IMR-90 (cell line): ENCODE data around the gene CHD9. TPM values are rescaled to one million over a fixed set of nuclear protein-coding genes. Genes with fewer than 3 reads are reported as not detected.

ENCODE experiments used
- ATAC-seq: fragments of 200-7000 bp; cut with Tn5 transposase; 2 replicates; pipeline ENCODE4 v1.9.1; 2020; ENCODE audit warnings: low read depth, mild to moderate bottlenecking, moderate library complexity
- BruUV-seq: library from RNA; stranded (reverse); fragments of 400-500 nt; replicated peaks from 2 replicates; lab custom pipeline; 2021; lab: Mats Ljungman, UMichigan
- CTCF ChIA-PET: fragments of 300-600 bp; formaldehyde crosslinking; extraction: SDS; loops from one replicate; lab custom pipeline; 2021; ENCODE audit warnings: antibody characterized with exemption; lab: Yijun Ruan, JAX
- POLR2A ChIA-PET: fragments of 300-600 bp; sonication (Branson Sonifier 250); formaldehyde crosslinking; loops from one replicate; lab custom pipeline; 2022; ENCODE audit warnings: antibody characterized with exemption; ENCODE audit not compliant: unreplicated experiment; lab: Charles Lee
- DNase-seq: peaks from one replicate; pipeline ENCODE4 v3.0.0; 2013
- H2AFZ ChIP-seq: replicated peaks from 2 replicates; pipeline ENCODE3; 2013; ENCODE audit warnings: low read length, mild to moderate bottlenecking; ENCODE audit not compliant: poor library complexity
- H2AK5ac ChIP-seq: 2 replicates; pipeline ENCODE4 v1.6.1; 2013; ENCODE audit warnings: low read depth, low read length, inconsistent platforms
- H2AK9ac ChIP-seq: replicated peaks from 2 replicates; pipeline ENCODE3; 2013; ENCODE audit warnings: mild to moderate bottlenecking, low read depth, low read length, moderate library complexity; ENCODE audit not compliant: poor library complexity
- H2BK120ac ChIP-seq: 2 replicates; pipeline ENCODE4 v1.6.1; 2013; ENCODE audit warnings: low read depth, low read length, inconsistent platforms
- H2BK15ac ChIP-seq: 3 replicates; pipeline ENCODE4 v1.6.1; 2013; ENCODE audit warnings: low read depth, low read length, inconsistent platforms
- H2BK20ac ChIP-seq: 2 replicates; pipeline ENCODE4 v1.6.1; 2013; ENCODE audit warnings: low read depth, mild to moderate bottlenecking, inconsistent platforms, low read length, moderate library complexity
- H2BK5ac ChIP-seq: 2 replicates; pipeline ENCODE4 v1.6.1; 2013; ENCODE audit warnings: mild to moderate bottlenecking, low read depth, low read length, inconsistent platforms; ENCODE audit not compliant: poor library complexity, severe bottlenecking
- H3K14ac ChIP-seq: replicated peaks from 2 replicates; pipeline ENCODE4 v1.6.1; 2013; ENCODE audit warnings: low read depth, low read length, inconsistent platforms
- H3K18ac ChIP-seq: 2 replicates; pipeline ENCODE4 v1.6.1; 2013; ENCODE audit warnings: low read depth, low read length, control low read depth
- H3K23ac ChIP-seq: 2 replicates; pipeline ENCODE4 v1.6.1; 2013; ENCODE audit warnings: low read depth, low read length, inconsistent platforms
- H3K27ac ChIP-seq: 2 replicates; pipeline ENCODE4 v1.5.1; 2013; ENCODE audit warnings: mild to moderate bottlenecking, control low read depth, low read length; ENCODE audit not compliant: insufficient read depth
- H3K27me3 ChIP-seq: 2 replicates; pipeline ENCODE4 v1.6.1; 2013; ENCODE audit warnings: low read length; ENCODE audit not compliant: control insufficient read depth, insufficient read depth
- H3K36me3 ChIP-seq: 2 replicates; pipeline ENCODE4 v1.6.1; 2013; ENCODE audit warnings: low read length, mixed read lengths; ENCODE audit not compliant: control insufficient read depth, insufficient read depth
- H3K4ac ChIP-seq: 2 replicates; pipeline ENCODE4 v1.6.1; 2013; ENCODE audit warnings: low read depth, low read length, inconsistent platforms
- H3K4me1 ChIP-seq: 2 replicates; pipeline ENCODE4 v1.6.1; 2013; ENCODE audit warnings: low read length, mixed read lengths; ENCODE audit not compliant: control insufficient read depth, insufficient read depth
- H3K4me2 ChIP-seq: 2 replicates; pipeline ENCODE4 v1.6.1; 2013; ENCODE audit warnings: low read depth, mild to moderate bottlenecking, control low read depth, low read length, moderate library complexity
- H3K4me3 ChIP-seq: 2 replicates; pipeline ENCODE4 v1.5.1; 2013; ENCODE audit warnings: low read depth, mild to moderate bottlenecking, control low read depth, low read length, moderate library complexity; ENCODE audit not compliant: insufficient read depth
- H3K56ac ChIP-seq: 2 replicates; pipeline ENCODE4 v1.6.1; 2013; ENCODE audit warnings: low read length, inconsistent platforms; ENCODE audit not compliant: insufficient read depth; ENCODE audit errors: extremely low read depth
- H3K79me1 ChIP-seq, 2 experiments: 2 replicates each; pipeline ENCODE4 v1.6.1; 2013; ENCODE audit warnings: low read length in 2 of 2, inconsistent platforms in 1 of 2, low read depth in 1 of 2
- H3K9ac ChIP-seq: 2 replicates; pipeline ENCODE4 v1.6.1; 2013; ENCODE audit warnings: low read depth, low read length, control low read depth
- H3K9me1 ChIP-seq: 2 replicates; pipeline ENCODE4 v1.6.1; 2013; ENCODE audit warnings: low read length, inconsistent platforms; ENCODE audit not compliant: insufficient read depth
- H3K9me3 ChIP-seq: 2 replicates; pipeline ENCODE4 v1.6.1; 2013; ENCODE audit warnings: low read length; ENCODE audit not compliant: control insufficient read depth, insufficient read depth
- H4K20me1 ChIP-seq: 2 replicates; pipeline ENCODE4 v1.6.1; 2013; ENCODE audit warnings: low read length, inconsistent platforms; ENCODE audit not compliant: insufficient read depth
- H4K5ac ChIP-seq: 2 replicates; pipeline ENCODE4 v1.6.1; 2013; ENCODE audit warnings: mild to moderate bottlenecking, low read depth, low read length, control low read depth
- H4K8ac ChIP-seq, 2 experiments: 2 replicates each; pipeline ENCODE4 v1.6.1; 2013; ENCODE audit warnings: low read depth in 2 of 2, low read length in 2 of 2, control low read depth in 1 of 2, inconsistent platforms in 1 of 2
- H4K91ac ChIP-seq: 2 replicates; pipeline ENCODE4 v1.6.1; 2013; ENCODE audit warnings: low read depth, low read length, inconsistent platforms; ENCODE audit not compliant: insufficient read depth
- RCOR1 ChIP-seq: IDR thresholded peaks from 2 replicates; pipeline ENCODE4 v1.6.1; 2012; ENCODE audit warnings: mild to moderate bottlenecking, low read length, improper control_type of control experiment; ENCODE audit not compliant: insufficient replicate concordance
- dilution Hi-C: fragments of 300-500 bp; cut with HindIII; formaldehyde crosslinking; loops from one replicate; pipeline ENCODE4 v1.14.3; 2018; ENCODE audit warnings: low sequenced_read_pairs; ENCODE audit not compliant: unreplicated experiment
- in situ Hi-C: fragments of 300-500 bp; cut with MboI; formaldehyde crosslinking; loops from 3 replicates; pipeline ENCODE4 v1.14.3; 2019; ENCODE audit warnings: low sequenced_read_pairs, inconsistent platforms, mixed read lengths
- intact Hi-C: fragments of 100-400 bp; cut with micrococcal nuclease; formaldehyde crosslinking; loops from 2 replicates; pipeline ENCODE4 v1.10.0; 2022
- polyA plus RNA-seq, 3 experiments: library from polyadenylated mRNA; depleted of rRNA; stranded (reverse); fragments of >200 nt; gene quantifications; 2 replicates each; pipeline ENCODE4 v1.2.3, GENCODE V29; 2012; ENCODE audit warnings: low replicate concordance in 1 of 3
- total RNA-seq: library from RNA; depleted of rRNA; stranded (reverse); fragments of >200 nt; gene quantifications from 2 replicates; pipeline ENCODE4 v1.2.3, GENCODE V29; 2012

CHD9 gene
- total and polyA plus RNA-seq, 2 of the 4 experiments (the other 2 are of a cell fraction): 9.1 to 48.8 TPM

- H3K23ac ChIP-seq: no peak overlapping the region
- H3K9me3 ChIP-seq: no peaks in the 10 kb centered on the region
- no peak overlapping the region for H3K4me2 ChIP-seq
- ATAC-seq (no peak), DNase-seq (no peak)
- H2AFZ ChIP-seq: no peak overlapping the region
- no peaks in the 10 kb centered on the region for H3K27me3 ChIP-seq
- H3K27ac ChIP-seq: no peak overlapping the region
- no peaks in the 10 kb centered on the region; the same call in 1 of the 2 replicates for H3K9me1 ChIP-seq
- peaks cover 2 to 7% of the 10 kb centered on the region in 2 experiments; a peak in 1 of 4 replicates for H3K79me1 ChIP-seq
- in situ Hi-C loops: no loop called here
- no TSS peak for BruUV-seq
- H4K8ac ChIP-seq: no peak overlapping the region
- H3K36me3 ChIP-seq: peaks cover 47% of the 10 kb centered on the region
- dilution Hi-C loops: no loop called here
- CTCF ChIA-PET: interaction anchor here (0.6 kb wide), 1 partner anchor 10 kb away, joined by 3 read pairs; no protein-coding TSS in a partner anchor
- POLR2A ChIA-PET: no interaction called here
- H3K9ac ChIP-seq: no peak overlapping the region
- H3K4me1 ChIP-seq: no peaks in the 10 kb centered on the region
- H2BK15ac ChIP-seq: no peak overlapping the region
- no peaks in the 10 kb centered on the region for H4K20me1 ChIP-seq
- H3K14ac ChIP-seq: no peak overlapping the region
- no peak overlapping the region for H2AK9ac ChIP-seq
- H2BK20ac ChIP-seq: no peak overlapping the region
- H3K4me3 ChIP-seq: no peak overlapping the region
- no peak overlapping the region for H2BK5ac ChIP-seq
- H2AK5ac ChIP-seq: no peak overlapping the region
- H4K5ac ChIP-seq: no peak overlapping the region
- intact Hi-C loops: no loop called here
- TF ChIP-seq RCOR1: no peak
- no peak overlapping the region for H3K56ac ChIP-seq
- H3K4ac ChIP-seq: no peak overlapping the region
- no peak overlapping the region for H3K18ac ChIP-seq
- no peak overlapping the region for H4K91ac ChIP-seq
- no peak overlapping the region for H2BK120ac ChIP-seq
Observed at GRCh38 chr16:53297477-53297876, 242.7 kb downstream of the CHD9 start.
